ENCODE measurements around the gene BIRC7.

DNA sequence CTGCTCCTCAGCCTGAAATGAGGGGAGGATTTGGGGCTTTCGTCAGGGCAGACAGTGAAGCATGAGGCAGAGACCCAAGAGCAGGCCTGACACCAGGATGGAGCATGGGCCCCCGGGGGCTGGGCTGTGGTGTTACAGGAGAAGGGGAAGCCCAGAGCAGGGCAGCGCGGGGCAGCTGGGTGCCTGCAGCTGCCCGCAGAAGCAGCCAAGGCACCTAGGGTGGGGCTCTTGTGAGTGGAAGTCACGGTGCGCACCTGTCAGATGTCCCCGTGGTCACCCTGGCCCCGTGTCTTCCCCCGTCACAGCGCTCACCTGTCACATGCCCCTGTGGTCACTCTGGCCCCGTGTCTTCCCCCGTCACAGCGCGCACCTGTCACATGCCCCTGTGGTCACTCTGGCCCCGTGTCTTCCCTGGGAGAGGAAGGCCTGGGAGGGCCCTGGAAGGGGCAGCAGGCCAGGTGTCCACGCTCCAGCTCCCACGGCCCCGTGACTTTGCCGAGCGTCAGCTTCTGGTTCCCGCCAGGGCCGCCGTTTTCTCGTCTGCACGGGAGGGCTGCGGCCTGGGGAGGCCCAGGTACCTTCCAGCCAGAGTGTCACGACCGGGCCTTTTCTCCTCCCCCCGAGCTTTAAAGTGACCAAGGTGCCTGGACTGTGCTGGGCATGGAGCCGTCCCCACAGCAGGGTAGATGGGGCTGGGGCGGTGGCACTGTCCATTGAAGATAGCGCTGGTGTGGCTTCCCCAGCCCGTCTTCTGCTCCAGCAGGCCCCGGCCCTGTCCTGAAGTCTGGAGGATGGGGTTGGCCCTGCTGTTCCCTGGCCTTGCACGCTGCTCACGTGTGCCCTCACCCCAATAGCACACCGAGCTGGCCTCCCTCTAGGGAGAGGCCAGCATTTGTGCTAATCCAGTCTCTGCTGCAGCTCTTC lies 46.3 kb downstream of the BIRC7 start:
- no peak for TF ChIP-seq YY1 (IDR thresholded peaks at IDR 0.05; ENCODE audit: insufficient read depth, insufficient read length)
- no peak for TF ChIP-seq ZNF274 (IDR thresholded peaks at IDR 0.05; ENCODE audit: low read depth, low read length)
- no peak for TF ChIP-seq SUZ12 (IDR thresholded peaks at IDR 0.05; ENCODE audit: extremely low read depth, insufficient read depth, insufficient read length)

All from NT2/D1 (cell line).